C4-2B (cell line): ENCODE measurements around the gene NRP1.
"Not testable (repeated sequence)": the region's sequence is repeated elsewhere in the genome, so short reads cannot be mapped to it uniquely, and the experiment has no call there.

ENCODE experiments used
- H3K27ac ChIP-seq: fragments of 450-650 bp; 2 replicates; pipeline ENCODE4 v1.5.1; 2017
- CTCF ChIP-seq: fragments of 450-650 bp; conservative IDR thresholded peaks from 2 replicates; pipeline ENCODE4 v1.5.1; 2017; ENCODE audit warnings: mild to moderate bottlenecking
- ZFX ChIP-seq: fragments of 450-650 bp; IDR thresholded peaks from 2 replicates; pipeline ENCODE4 v1.6.1; 2017

The NRP1 gene

DNA sequence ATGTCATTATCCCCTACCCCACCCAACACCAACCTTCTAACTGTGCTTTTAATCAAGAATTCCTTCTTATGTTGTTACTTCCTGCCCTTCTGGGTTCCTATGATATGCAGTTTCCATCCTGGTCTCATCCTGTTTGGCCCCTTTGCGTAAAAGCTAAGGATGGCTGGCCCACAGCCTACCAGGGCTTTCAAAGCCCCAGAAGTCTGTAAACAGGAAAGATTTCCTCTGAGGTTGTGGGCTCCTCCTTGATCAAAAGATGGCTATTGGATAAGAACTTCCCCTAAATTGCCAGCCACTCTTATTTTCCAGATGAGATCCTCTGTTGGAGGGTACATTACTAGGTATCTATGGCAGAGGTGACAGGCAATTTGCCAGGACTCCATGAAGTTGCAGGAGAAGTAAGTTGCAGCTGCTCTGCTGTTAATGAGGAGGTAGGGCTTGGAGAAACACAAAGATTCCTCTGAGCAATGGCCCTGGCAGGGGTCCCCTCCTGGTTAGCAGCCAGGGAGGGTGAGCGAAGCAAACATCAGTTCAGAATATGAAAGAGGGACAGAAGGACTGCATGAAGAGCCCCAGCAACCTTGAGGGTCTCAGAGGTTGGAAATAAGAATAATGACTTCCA is 32.1 kb downstream of the NRP1 start:
- H3K27ac ChIP-seq = no peak overlapping the region
- TF ChIP-seq ZFX (no peak), CTCF (no peak)

- TF ChIP-seq ZFX = no peak
- TF ChIP-seq CTCF = no peak
- no peak overlapping the region for H3K27ac ChIP-seq
Observed at GRCh38 chr10:33301097-33301789, 33.2 kb downstream of the NRP1 start.

DNA sequence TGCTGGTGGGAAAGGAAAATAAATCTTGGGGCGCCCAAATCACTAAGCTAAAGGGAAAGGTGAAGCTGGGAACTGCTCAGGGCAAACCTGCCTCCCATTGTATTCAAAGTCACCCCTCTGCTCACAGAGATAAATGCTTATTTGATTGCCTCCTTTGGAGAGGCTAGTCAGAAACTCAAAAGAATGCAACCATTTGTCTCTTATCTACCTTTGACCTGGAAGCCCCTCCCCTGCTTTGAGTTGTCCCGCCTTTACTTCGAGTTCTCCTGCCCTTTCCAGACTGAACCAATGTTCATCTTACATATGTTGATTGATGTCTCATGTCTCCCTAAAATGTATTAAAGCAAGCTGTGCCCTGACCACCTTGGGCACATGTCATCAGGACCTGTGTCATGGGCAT is 33.9 kb downstream of the NRP1 start:
- H3K27ac ChIP-seq = not testable (repeated sequence)

DNA sequence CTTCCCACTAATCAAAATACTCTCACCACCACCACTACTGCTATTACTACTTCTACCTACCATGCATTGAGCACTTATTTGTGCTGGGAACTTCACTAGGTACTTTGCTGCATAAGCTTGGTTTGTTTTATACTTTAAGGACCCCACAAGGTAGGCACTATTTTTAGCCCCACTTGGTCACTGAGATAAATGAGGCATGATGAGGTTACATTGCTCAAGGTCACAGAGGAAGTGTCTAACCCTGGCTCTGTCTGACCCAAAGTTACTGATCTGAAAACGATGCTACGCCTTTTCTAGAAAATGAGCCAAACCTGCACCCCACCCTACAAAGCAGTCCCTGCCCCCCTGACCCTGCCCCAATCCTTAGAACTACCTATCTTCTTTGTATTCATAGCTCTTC is 35.6 kb downstream of the NRP1 start:
- TF ChIP-seq ZFX (no peak), CTCF (no peak)
- no peak overlapping the region for H3K27ac ChIP-seq

- H3K27ac ChIP-seq = no peak overlapping the region
- TF ChIP-seq CTCF (no peak), ZFX (no peak)
Observed at GRCh38 chr10:33298110-33298509, 36.4 kb downstream of the NRP1 start.

DNA sequence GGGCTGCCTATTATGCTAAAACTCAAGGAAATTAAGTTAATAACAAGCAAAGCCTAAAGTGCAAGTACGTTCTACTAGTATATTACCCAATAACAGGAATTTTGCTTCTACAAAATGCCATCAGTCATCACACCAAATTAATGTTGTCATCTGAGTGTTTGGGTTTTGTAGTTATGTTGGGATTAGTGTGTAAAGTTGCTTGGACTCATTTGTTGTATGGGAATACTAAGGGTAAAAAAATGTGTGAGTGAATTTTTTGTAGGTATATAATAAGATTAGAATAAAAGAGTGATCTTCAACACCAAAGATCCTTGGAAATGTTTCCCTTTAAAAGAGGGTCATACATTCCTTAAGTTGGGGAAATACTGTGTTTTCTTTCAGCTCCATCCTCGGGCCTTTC is 38.6 kb downstream of the NRP1 start:
- TF ChIP-seq CTCF (no peak), ZFX (no peak)
- H3K27ac ChIP-seq = no peak overlapping the region

GRCh38 chr10:33293531-33294170 is 40.8 kb downstream of the NRP1 start:
- H3K27ac ChIP-seq = no peak overlapping the region
- no peak for TF ChIP-seq CTCF
- TF ChIP-seq ZFX = no peak
